Esophagus squamous epithelium (tissue), 5 donors: ENCODE measurements around the gene CD247. TPM values are rescaled to one million over a fixed set of nuclear protein-coding genes. Genes with fewer than 3 reads are reported as not detected.
A peak's percentile ranks its signal among the peaks of the same experiment; 100 is the strongest.

Experiments
- DNase-seq: peaks from one replicate; lab custom pipeline; 2025; lab: John Stamatoyannopoulos, UW
- H3K27ac ChIP-seq, 4 donors: fragments of 200-600 bp; sonication (generic); one replicate each; pipeline ENCODE4 v1.5.1; 2016 to 2019; ENCODE audit warnings: mild to moderate bottlenecking in 1 of 4
- H3K27me3 ChIP-seq, 4 donors: fragments of 200-600 bp; sonication (generic); 1 replicate in 3 of 4; 2 replicates in 1 of 4; pipeline versions ENCODE4 v1.5.1 to v1.6.0; 2017 to 2021; ENCODE audit warnings: antibody characterized with exemption in 1 of 4
- H3K36me3 ChIP-seq, 3 donors: fragments of 200-600 bp; sonication (generic); one replicate each; pipeline ENCODE4 v1.5.1; 2016 to 2019
- H3K4me1 ChIP-seq, 3 donors: fragments of 200-600 bp; sonication (generic); one replicate each; pipeline ENCODE4 v1.5.1; 2017 to 2019
- H3K4me3 ChIP-seq, 4 donors: fragments of 200-600 bp; sonication (generic); 1 replicate in 3 of 4; 2 replicates in 1 of 4; pipeline ENCODE4 v1.5.1; 2016 to 2019; ENCODE audit warnings: mild to moderate bottlenecking in 2 of 4, moderate library complexity in 1 of 4
- H3K9me3 ChIP-seq, 3 donors: fragments of 200-600 bp; sonication (generic); one replicate each; pipeline ENCODE4 v1.5.1; 2016 to 2019
- CTCF ChIP-seq, 6 experiments: fragments of 450-650 bp in 4 of 6; fragments of 200-600 bp in 2 of 6; sonication (generic) in 2 of 6; IDR thresholded peaks; one replicate each; pipeline ENCODE4 v1.5.1; 2016 to 2019; ENCODE audit warnings: antibody characterized with exemption in 6 of 6, mild to moderate bottlenecking in 4 of 6, moderate library complexity in 4 of 6
- POLR2A ChIP-seq, 4 donors: fragments of 450-650 bp; IDR thresholded peaks; one replicate each; pipeline ENCODE4 v1.6.1; 2017; ENCODE audit warnings: antibody characterized with exemption in 4 of 4, mild to moderate bottlenecking in 4 of 4, moderate library complexity in 3 of 4
- WGBS, 2 donors: methylation state at CpG; one replicate each; pipeline ENCODE4 v1.1.5; 2018; 5-methylcytosine and 5-hydroxymethylcytosine counted together
- intact Hi-C: fragments of 100-400 bp; cut with DNase I; formaldehyde crosslinking; loops from one replicate; pipeline ENCODE4 v1.15.0; 2022
- total RNA-seq, 4 donors: library from RNA; depleted of rRNA; stranded (reverse); fragments of >200 nt; gene quantifications; one replicate each; pipeline ENCODE4 v1.1.0, GENCODE V29; 2016
- donor health status: DM: yes; HTN: yes; CAD: no.

CD247 gene
- total RNA-seq, 4 donors from 2014 or later: 0.68 to 3.5 (median 3.1) TPM

- intact Hi-C loops: no loop called here
- TF ChIP-seq CTCF (IDR thresholded peaks at IDR 0.05) (no peak), POLR2A (IDR thresholded peaks at IDR 0.05) (no peak)
- H3K27me3 ChIP-seq: no peaks in the 10 kb centered on the region
- H3K36me3 ChIP-seq: peaks cover 0 to 52% (median 7%) of the 10 kb centered on the region in 3 donors
- H3K4me3 ChIP-seq: no peak overlapping the region
- 14 to 18% methylated on average over 1 of the region's 1 CpG for WGBS, 2 donors
- DNase-seq: no peak
- no peaks in the 10 kb centered on the region for H3K9me3 ChIP-seq
- H3K4me1 ChIP-seq: peaks cover 0 to 58% (median 22%) of the 10 kb centered on the region in 3 donors
- peak overlapping the region in 2 of 4 donors; percentile 11 to 46 for H3K27ac ChIP-seq
These were observed 23.3 kb upstream of the CD247 start for GRCh38 chr1:167541610-167542009.

GRCh38 chr1:167541003-167541402 lies 22.7 kb upstream of the CD247 start:
- H3K36me3 ChIP-seq: peaks cover 0 to 46% (median 7%) of the 10 kb centered on the region in 3 donors
- no peaks in the 10 kb centered on the region for H3K27me3 ChIP-seq
- H3K4me1 ChIP-seq: peaks cover 0 to 58% (median 22%) of the 10 kb centered on the region in 3 donors
- no peak for DNase-seq
- H3K9me3 ChIP-seq: no peaks in the 10 kb centered on the region
- no peak overlapping the region for H3K4me3 ChIP-seq
- peak overlapping the region in 1 of 4 donors; percentile 14 for H3K27ac ChIP-seq
- intact Hi-C loops: no loop called here
- TF ChIP-seq POLR2A (IDR thresholded peaks at IDR 0.05) (no peak), CTCF (IDR thresholded peaks at IDR 0.05) (no peak)

GRCh38 chr1:167538657-167539056 lies 20.3 kb upstream of the CD247 start:
- no peaks in the 10 kb centered on the region for H3K27me3 ChIP-seq
- intact Hi-C loops: loop anchor here (10.0 kb wide), 1 partner anchor 474 kb away; no protein-coding TSS in a partner anchor
- TF ChIP-seq CTCF (IDR thresholded peaks at IDR 0.05) (no peak), POLR2A (IDR thresholded peaks at IDR 0.05) (no peak)
- H3K4me1 ChIP-seq: peaks cover 0 to 43% (median 15%) of the 10 kb centered on the region in 3 donors
- 49 to 55% methylated on average over 5 of the region's 5 CpGs for whole genome bisulfite sequencing, 2 donors
- DNase-seq: no peak
- H3K4me3 ChIP-seq: no peak overlapping the region
- H3K36me3 ChIP-seq: peaks cover 0 to 25% (median 0%) of the 10 kb centered on the region in 3 donors
- H3K9me3 ChIP-seq: no peaks in the 10 kb centered on the region
- no peak overlapping the region for H3K27ac ChIP-seq

- WGBS, 2 donors: 0 to 20% methylated on average over 4 to 7 of the region's 8 CpGs
- H3K4me3 ChIP-seq: no peak overlapping the region
- H3K9me3 ChIP-seq: no peaks in the 10 kb centered on the region
- TF ChIP-seq POLR2A (IDR thresholded peaks at IDR 0.05): no peak
- peak; percentile 62 to 91 (median 83) for TF ChIP-seq CTCF (IDR thresholded peaks at IDR 0.05)
- intact Hi-C loops: loop anchor here (10.0 kb wide), 1 partner anchor 469 kb away; no protein-coding TSS in a partner anchor
- H3K36me3 ChIP-seq: no peaks in the 10 kb centered on the region
- no peaks in the 10 kb centered on the region for H3K27me3 ChIP-seq
- H3K27ac ChIP-seq: no peak overlapping the region
- DNase-seq: peak; percentile 17
- peaks cover 0 to 14% (median 3%) of the 10 kb centered on the region in 3 donors for H3K4me1 ChIP-seq
These were observed 15.5 kb upstream of the CD247 start for GRCh38 chr1:167533851-167534300.

- no peak for DNase-seq
- no peaks in the 10 kb centered on the region for H3K36me3 ChIP-seq
- TF ChIP-seq POLR2A (IDR thresholded peaks at IDR 0.05) (no peak), CTCF (IDR thresholded peaks at IDR 0.05) (no peak)
- no peaks in the 10 kb centered on the region for H3K27me3 ChIP-seq
- H3K4me1 ChIP-seq: peaks cover 0 to 9% (median 3%) of the 10 kb centered on the region in 3 donors
- intact Hi-C loops: loop anchor here (10.0 kb wide), 1 partner anchor 468 kb away; no protein-coding TSS in a partner anchor
- H3K9me3 ChIP-seq: no peaks in the 10 kb centered on the region
- 82 to 88% methylated on average over 4 of the region's 6 CpGs for WGBS, 2 donors
- H3K27ac ChIP-seq: no peak overlapping the region
- no peak overlapping the region for H3K4me3 ChIP-seq
These were observed 14.9 kb upstream of the CD247 start for GRCh38 chr1:167532964-167533824.
